Middle frontal gyrus (tissue), 1 donor: ENCODE measurements around the gene MT1B.
"Not testable (repeated sequence)": the region's sequence is repeated elsewhere in the genome, so short reads cannot be mapped to it uniquely, and the experiment has no call there.

Experiments used
- DNase-seq: peaks from one replicate; pipeline ENCODE4 v3.0.0-alpha.2; 2015; ENCODE audit warnings: low spot score; ENCODE audit errors: extremely low spot score

Gene MT1B

GRCh38 chr16:56667581-56668571 is 16.2 kb downstream of the MT1B start, which contains the start of gene MT1G:
Gene MT1G (minus strand): TSS chr16:56668065. CDS start chr16:56667993, 72 bp downstream.
- DNase-seq = no peak

- no peak for DNase-seq
Measured at GRCh38 chr16:56669005-56669839, 17.5 kb downstream of the MT1B start, which contains the start of gene MT1H. Gene MT1H (plus strand): TSS chr16:56669814. CDS start chr16:56669885, 71 bp downstream.

GRCh38 chr16:56669840-56670619 is 18.3 kb downstream of the MT1B start:
- no peak for DNase-seq

DNA sequence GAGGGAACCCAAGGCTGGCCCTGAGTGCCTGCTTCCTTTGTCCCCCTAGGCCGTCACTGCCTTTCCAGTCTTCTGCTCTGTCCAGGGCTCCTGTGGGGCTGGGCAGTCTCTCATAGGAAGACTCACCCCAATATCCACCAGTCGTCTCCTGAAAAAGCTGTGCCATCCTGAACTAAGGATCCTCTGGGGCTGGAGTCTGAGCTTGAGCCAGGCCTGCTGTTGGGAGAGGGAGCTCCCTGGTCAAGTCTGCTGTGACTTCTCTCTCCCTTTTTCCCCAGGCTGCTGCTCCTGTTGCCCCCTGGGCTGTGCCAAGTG is 18.9 kb downstream of the MT1B start:
- no peak for DNase-seq

GRCh38 chr16:56671691-56672090 is 20.0 kb downstream of the MT1B start:
- DNase-seq = not testable (repeated sequence)

DNA sequence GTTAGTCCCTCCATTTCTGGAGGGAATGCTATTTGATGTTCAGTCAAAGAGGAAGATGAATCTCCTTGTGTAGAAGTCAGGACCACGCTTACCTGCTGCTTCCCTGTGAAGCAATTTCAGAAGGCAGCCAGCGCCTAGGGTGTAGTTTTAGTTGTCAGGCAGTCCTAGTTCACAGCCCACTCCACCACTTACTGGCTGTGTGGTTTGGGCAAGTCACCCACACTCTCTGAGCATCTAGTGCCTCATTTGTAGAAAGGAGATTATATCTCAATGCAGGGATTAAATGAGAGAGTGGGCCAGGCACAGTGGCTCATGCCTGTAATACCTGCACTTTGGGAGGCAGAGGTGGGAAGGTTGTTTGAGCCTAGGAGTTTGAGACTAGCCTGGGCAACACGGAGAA is 20.5 kb downstream of the MT1B start:
- DNase-seq = not testable (repeated sequence)

DNA sequence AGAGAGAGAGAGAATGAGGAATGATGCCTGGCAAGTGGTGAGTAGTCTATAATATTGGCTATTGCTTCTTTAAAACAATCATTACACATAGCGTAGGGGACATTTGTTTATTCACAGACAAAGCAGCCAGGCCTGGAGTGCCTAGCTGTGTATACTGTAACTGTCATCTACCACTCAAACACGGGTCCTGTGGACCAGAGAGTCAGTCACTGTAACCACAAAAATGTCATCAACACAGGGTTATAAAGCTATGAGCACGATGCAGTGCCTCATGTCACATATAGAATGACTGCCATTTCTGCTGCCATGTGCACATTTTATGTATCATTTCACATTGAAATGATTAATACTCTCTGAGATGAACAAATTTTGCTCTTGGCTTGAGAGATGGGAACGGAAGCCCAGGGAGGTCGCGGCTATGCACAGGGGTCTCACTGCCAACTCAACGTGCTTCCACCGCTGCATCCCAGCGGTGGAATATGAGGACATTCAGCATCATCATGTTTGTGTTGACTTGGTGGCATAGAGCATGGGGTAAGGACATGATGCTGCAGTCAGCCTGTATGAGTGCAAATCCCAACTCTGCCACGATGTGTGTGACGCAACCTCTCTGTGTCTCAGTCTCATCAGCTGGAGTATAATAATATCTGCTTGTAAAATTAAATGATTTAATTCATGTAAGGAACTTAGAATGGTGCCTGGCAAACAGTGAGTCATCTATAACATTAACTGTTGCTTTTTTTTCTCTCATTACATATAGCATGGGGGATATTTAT is 21.3 kb downstream of the MT1B start:
- no peak for DNase-seq

DNA sequence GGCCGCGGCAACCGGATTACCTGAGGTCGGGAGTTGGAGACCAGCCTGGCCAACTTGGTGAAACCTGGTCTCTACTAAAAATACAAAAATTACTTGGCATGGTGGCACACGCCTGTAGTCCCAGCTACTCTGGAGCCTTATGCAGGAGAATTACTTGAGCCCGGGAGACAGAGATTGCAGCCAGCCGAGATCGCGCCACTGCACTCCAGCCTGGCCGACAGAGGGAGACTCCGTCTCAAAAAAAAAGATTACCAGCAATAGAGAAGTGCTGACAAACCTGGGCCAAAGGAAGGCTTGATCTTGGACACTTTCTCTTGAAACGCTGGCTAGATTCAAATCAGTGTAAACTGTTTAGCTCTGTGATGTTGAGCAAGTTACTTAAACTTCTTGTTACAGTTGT is 22.2 kb downstream of the MT1B start:
- DNase-seq = no peak

GRCh38 chr16:56674570-56674969 is 22.9 kb downstream of the MT1B start:
- not testable (repeated sequence) for DNase-seq

- no peak for DNase-seq
Measured at GRCh38 chr16:56675685-56676210, 24.1 kb downstream of the MT1B start.

GRCh38 chr16:56677474-56677873 is 25.8 kb downstream of the MT1B start:
- no peak for DNase-seq

- DNase-seq = no peak
Measured at GRCh38 chr16:56679078-56679730, 27.5 kb downstream of the MT1B start.

DNA sequence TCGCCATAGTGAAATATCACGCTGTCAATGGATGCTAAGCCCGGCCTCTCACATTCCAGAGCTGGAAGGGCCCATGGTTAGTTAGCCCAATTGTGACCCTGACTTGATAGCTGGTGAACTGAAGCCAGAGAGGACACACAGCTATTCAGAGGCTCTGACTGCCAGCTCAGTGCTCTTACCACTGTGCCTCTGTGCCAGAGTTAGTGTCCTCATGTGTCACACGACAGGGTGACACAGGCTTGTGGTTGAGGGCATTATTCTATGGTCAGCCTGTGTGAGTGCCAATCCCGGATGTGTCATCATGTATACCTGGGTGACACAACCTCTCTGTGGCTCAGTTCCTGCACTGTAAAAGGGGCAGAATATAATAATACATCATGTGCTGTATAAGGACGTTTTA is 28.1 kb downstream of the MT1B start:
- DNase-seq = no peak

GRCh38 chr16:56681939-56682702 is 30.4 kb downstream of the MT1B start, which contains the start of gene MT1X:
Gene MT1X (plus strand): TSS chr16:56682470. CDS start chr16:56682541, 71 bp downstream.
- peak; percentile 73 for DNase-seq

DNA sequence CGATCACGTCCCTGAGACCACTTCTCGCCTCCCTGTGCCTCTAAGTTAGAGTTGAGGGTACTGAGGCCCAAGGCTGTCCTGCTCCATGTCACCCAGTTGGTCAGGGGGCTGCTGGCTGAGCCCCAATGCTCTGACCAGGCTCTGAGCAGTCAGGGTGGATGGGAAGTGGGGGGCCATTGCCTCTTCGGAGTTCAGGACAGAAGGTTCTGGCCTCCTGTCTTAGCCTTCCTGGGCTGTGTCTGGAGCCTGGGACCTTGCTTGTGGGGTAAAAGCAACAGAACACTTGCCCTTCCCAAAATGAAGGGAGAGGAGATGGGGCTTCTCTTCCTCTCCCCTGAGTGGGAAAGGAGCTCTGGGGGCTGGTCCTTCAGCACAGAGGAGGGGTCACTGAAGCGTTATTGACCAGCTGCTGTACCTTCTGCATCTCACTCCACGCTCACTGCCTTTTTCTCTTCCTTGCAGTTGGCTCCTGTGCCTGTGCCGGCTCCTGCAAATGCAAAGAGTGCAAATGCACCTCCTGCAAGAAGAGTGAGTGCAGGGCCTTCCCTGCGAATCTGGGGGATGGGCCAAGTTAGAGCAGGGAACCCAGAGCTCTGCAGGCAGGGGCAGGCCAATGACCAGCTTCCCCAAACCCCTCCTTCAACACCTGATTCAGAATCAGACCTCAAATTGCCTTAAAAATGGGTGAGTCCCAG is 31.2 kb downstream of the MT1B start:
- no peak for DNase-seq

DNA sequence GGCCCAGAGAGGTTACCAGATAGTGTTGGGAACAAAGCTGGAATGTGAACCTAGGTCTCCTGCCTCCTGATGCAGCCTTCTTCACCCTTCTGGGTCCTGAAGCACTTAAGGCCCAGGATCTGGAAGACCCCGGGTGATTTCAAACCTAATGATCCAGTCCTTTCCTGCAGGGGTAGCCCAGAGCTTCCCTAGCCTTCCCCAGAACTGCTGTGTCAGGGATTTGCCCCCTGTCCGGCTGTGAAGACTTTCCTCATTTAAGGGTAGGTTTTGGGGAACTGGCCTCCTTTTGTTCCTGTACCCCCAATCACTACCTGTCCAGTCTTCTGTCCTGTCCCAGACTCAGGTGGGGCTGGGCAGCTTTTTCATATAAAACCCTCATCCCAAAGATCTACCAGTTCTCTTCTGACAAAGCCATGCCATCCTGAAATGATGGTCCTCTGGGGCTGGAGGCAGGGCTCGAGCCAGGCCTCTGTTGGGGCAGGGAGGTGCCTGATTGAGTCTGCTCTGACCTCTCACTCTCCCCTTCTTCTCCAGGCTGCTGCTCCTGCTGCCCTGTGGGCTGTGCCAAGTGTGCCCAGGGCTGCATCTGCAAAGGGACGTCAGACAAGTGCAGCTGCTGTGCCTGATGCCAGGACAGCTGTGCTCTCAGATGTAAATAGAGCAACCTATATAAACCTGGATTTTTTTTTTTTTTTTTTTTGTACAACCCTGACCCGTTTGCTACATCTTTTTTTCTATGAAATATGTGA is 31.9 kb downstream of the MT1B start:
- DNase-seq = no peak

DNA sequence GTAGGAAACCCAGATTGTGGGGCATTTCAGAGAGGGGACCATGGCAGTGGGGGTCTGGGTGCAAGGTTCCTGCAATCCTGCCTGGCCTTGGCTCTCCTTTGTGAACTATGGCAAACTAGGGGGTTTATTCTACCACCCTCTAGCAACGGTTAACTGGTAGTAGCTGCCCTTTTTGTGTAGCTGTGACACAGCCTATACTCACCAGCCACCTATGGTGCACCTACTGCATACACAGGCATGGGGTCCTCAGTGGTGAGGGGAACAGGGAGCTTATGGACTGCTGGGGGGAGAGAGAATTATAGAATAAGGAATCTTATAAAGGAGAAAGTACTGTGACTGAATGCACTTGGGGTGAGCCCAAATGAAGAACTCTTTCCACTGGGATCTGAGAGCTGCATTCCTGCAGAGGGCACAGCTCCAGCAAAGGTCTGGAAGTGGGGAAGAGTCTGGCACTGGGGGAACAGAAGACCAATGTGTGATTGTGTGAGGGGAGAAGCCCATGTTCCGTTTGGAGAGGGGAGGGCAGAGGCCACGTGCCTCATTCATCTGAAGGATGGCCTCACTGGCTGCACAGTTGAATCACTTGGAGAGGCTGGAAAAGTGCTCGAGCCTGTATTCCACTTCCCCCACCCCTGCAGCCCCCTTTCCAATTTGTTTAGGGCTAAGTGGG is 32.7 kb downstream of the MT1B start:
- no peak for DNase-seq
